ENCODE measurements around the gene MIS12.

Gene MIS12

DNA sequence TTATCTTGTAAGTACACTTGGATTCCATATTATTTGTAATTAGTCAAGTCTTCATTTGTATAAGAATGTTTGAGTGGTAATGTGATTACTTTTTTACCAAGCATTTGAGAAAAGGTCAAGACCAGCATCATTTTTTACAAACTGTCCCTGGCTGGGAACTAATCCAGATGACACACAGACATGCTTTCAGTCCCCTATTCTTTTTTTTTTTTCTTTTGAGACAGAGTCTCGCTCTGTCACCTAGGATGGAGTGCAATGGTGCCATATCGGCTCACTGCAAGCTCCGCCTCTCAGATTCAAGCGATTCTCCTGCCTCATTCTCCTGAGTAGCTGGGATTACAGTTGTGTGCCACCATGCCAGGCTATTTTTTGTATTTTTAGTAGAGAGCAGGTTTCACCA lies 4.9 kb upstream of the MIS12 start:
- no peak overlapping the region for H3K27ac ChIP-seq
- no peak overlapping the region for H3K4me3 ChIP-seq
- H3K9ac ChIP-seq (ENCODE audit: insufficient read length): no peak overlapping the region
- peaks cover 82% of the 10 kb centered on the region for H3K36me3 ChIP-seq (ENCODE audit: insufficient read depth, low read length)
- DNase-seq (ENCODE audit: low read depth, low spot score): no peak
- no peak for TF ChIP-seq FOXP2 (optimal IDR thresholded peaks at IDR 0.05; ENCODE audit: control extremely low read depth, extremely low read length, insufficient read depth)
- TF ChIP-seq EZH2 (IDR thresholded peaks at IDR 0.05): no peak
- TF ChIP-seq POLR2AphosphoS5 (IDR thresholded peaks at IDR 0.05; ENCODE audit: borderline replicate concordance, low read depth, low read length): no peak
- H3K9me3 ChIP-seq (ENCODE audit: low read depth, low read length): peaks cover 6% of the 10 kb centered on the region; the same call in 1 of the 2 replicates

- peaks cover 10% of the 10 kb centered on the region; the same call in 1 of the 2 replicates for H3K9me3 ChIP-seq (ENCODE audit: low read depth, low read length)
- H3K36me3 ChIP-seq (ENCODE audit: insufficient read depth, low read length): peaks cover 77% of the 10 kb centered on the region
- H3K4me3 ChIP-seq: peak within 1 kb of the TSS; percentile 94
These were observed 828 bp upstream of the MIS12 start, which contains the start of gene DERL2 for GRCh38 chr17:5485270-5486205. Gene DERL2 (minus strand): TSS chr17:5486178. CDS start chr17:5486161, 17 bp downstream.

GRCh38 chr17:5488752-5489151 lies 2.4 kb downstream of the MIS12 start:
- TF ChIP-seq EZH2 (IDR thresholded peaks at IDR 0.05) (no peak), POLR2AphosphoS5 (IDR thresholded peaks at IDR 0.05; ENCODE audit: borderline replicate concordance, low read depth, low read length) (no peak), FOXP2 (optimal IDR thresholded peaks at IDR 0.05; ENCODE audit: control extremely low read depth, extremely low read length, insufficient read depth) (no peak)
- peaks cover 10% of the 10 kb centered on the region; the same call in 1 of the 2 replicates for H3K9me3 ChIP-seq (ENCODE audit: low read depth, low read length)
- no peak overlapping the region for H3K9ac ChIP-seq (ENCODE audit: insufficient read length)
- no peak for DNase-seq (ENCODE audit: low read depth, low spot score)
- no peak overlapping the region for H3K4me3 ChIP-seq
- H3K36me3 ChIP-seq (ENCODE audit: insufficient read depth, low read length): peaks cover 51% of the 10 kb centered on the region
- H3K27ac ChIP-seq: no peak overlapping the region

More at GRCh38 chr17:5485270-5486205, 828 bp upstream of the MIS12 start, which contains the start of gene DERL2:
- Histone ChIP-seq H3K9ac (ENCODE audit: insufficient read length) (peak within 1 kb of the TSS; percentile 88), H3K27ac (peak within 1 kb of the TSS; percentile 96)
- no peak for DNase-seq (ENCODE audit: low read depth, low spot score)
- TF ChIP-seq POLR2AphosphoS5 (IDR thresholded peaks at IDR 0.05; ENCODE audit: borderline replicate concordance, low read depth, low read length) (no peak), FOXP2 (optimal IDR thresholded peaks at IDR 0.05; ENCODE audit: control extremely low read depth, extremely low read length, insufficient read depth) (no peak)

DNA sequence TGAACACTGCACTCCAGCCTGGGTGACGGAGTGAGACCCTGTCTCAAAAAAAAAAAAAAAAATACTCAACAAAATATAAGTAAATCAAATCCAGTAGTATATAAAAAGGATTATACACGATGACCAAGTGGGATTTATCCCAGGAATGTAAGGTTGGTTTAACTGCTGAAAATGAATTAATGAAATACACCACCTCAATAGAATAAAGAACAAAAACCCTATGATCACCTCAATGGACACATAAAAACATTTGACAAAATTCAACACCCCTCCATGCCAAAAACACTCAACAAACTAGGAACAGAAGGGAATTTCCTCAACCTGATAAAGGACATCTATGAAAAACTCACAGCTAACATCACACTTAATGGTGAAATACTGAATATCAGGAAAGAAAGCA lies 6.6 kb downstream of the MIS12 start:
- TF ChIP-seq EZH2 (IDR thresholded peaks at IDR 0.05) (no peak), FOXP2 (optimal IDR thresholded peaks at IDR 0.05; ENCODE audit: control extremely low read depth, extremely low read length, insufficient read depth) (no peak), POLR2AphosphoS5 (IDR thresholded peaks at IDR 0.05; ENCODE audit: borderline replicate concordance, low read depth, low read length) (no peak)
- no peak overlapping the region for H3K9ac ChIP-seq (ENCODE audit: insufficient read length)
- DNase-seq (ENCODE audit: low read depth, low spot score): no peak
- no peak overlapping the region for H3K27ac ChIP-seq
- H3K36me3 ChIP-seq (ENCODE audit: insufficient read depth, low read length): peaks cover 30% of the 10 kb centered on the region
- no peak overlapping the region for H3K4me3 ChIP-seq
- peaks cover 13% of the 10 kb centered on the region; the same call in 1 of the 2 replicates for H3K9me3 ChIP-seq (ENCODE audit: low read depth, low read length)

DNA sequence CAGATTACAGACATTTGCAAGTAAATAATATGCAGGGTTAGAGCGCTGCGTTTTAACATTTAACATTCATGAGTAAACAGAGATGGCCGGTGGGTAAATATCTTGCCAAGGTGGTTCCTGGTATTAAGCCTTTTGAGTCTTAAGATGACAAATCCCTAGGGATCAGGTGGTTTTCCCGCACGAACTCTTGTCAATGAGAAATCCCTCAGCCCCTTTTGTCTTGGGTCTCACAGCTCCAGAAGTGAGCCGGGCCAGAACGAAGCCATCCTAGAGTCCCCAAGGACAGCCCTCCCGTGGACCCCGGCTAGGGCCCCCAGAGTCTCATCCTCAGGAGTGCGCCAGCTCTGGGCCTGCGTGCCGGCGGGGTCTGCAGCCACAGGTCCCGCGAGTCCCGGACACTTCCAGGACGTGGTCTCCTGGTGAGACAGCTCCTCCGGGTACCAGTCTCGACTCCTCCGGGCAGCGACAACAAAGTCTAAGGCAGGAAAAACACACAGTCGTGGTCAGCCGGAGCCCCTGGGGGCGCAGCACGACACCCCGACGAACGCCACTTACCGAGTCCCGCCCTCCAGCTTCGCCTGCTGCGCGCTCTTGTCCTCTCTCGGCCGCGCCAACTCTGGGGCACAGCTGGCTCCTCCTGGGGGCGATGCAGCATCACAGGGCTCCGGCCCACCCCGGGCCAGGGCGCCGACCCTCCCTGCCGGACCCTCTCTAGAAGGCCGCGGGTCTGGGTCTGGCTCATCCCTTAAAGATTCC lies 13.3 kb downstream of the MIS12 start:
- no peak for TF ChIP-seq POLR2AphosphoS5 (IDR thresholded peaks at IDR 0.05; ENCODE audit: borderline replicate concordance, low read depth, low read length)
- TF ChIP-seq FOXP2 (optimal IDR thresholded peaks at IDR 0.05; ENCODE audit: control extremely low read depth, extremely low read length, insufficient read depth): no peak
- TF ChIP-seq EZH2 (IDR thresholded peaks at IDR 0.05): no peak
- H3K9me3 ChIP-seq (ENCODE audit: low read depth, low read length): peaks cover under 1% of the 10 kb centered on the region; the same call in 1 of the 2 replicates
- no peaks in the 10 kb centered on the region for H3K36me3 ChIP-seq (ENCODE audit: insufficient read depth, low read length)
- H3K9ac ChIP-seq (ENCODE audit: insufficient read length): peak overlapping the region; percentile 70
- no peak overlapping the region for H3K27ac ChIP-seq
- H3K4me3 ChIP-seq: peak overlapping the region; percentile 94
- DNase-seq (ENCODE audit: low read depth, low spot score): no peak

DNA sequence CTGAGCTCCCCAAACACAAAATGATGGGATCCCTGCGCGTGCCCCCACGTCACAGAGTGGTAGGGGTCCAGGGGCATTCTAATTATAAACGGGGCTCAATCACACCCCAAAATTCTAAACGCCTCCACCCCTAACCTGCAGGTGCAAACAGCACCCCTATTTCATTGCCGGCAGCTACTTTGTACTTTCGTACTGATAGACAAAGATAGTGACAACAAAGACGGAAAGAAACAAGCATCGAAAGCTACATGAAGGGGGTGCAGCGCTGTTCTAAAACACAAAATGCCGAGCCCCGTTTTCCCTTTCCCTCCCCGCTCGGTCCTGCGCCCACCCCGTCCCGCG lies 13.9 kb downstream of the MIS12 start:
- Histone ChIP-seq H3K36me3 (ENCODE audit: insufficient read depth, low read length) (no peaks in the 10 kb centered on the region), H3K9me3 (ENCODE audit: low read depth, low read length) (no peaks in the 10 kb centered on the region), H3K9ac (ENCODE audit: insufficient read length) (peak overlapping the region; percentile 70), H3K27ac (peak overlapping the region; percentile 89), H3K4me3 (peak overlapping the region; percentile 94)
- TF ChIP-seq POLR2AphosphoS5 (IDR thresholded peaks at IDR 0.05; ENCODE audit: borderline replicate concordance, low read depth, low read length) (no peak), EZH2 (IDR thresholded peaks at IDR 0.05) (no peak), FOXP2 (optimal IDR thresholded peaks at IDR 0.05; ENCODE audit: control extremely low read depth, extremely low read length, insufficient read depth) (no peak)
- DNase-seq (ENCODE audit: low read depth, low spot score): no peak

DNA sequence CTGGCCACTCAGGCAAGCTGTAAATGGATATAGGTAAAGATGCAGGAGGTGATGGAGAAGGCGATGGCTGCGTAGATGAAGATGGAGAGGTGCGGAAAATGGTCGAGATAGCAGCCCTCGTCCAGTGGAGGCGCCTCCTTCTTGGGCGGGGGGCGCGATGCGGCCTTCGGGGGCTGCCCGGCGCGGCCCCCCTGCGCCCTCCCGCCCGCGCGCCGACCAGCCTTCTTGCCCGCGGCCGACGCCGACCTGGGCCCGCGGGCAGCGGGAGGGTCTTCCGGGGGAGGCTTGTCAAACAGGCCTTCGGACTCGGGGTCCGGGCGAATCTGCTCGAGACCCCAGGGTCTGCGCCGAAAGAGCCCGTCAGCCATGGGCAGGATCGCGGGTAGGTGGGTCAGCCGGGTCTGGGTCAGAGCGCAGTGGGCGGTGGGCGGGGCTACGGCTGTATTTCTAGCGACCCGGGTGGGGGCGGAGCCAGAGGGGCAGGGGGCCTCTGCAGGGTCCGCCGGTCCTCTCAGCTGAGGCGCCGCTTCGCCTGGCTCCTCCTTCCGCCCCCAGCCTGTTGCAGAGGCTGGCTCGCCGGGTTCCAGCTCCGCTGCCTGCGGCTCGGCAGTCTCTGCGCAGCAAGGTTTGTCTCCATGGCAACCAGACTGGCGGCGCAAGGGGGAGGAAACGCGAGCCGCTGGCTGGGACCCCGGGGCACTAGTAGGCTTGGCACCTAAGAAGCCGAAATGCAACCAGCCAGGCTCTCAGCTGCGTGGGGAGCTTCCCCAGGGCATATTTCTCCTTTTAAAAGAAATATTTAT lies 14.4 kb downstream of the MIS12 start:
- H3K36me3 ChIP-seq (ENCODE audit: insufficient read depth, low read length): no peaks in the 10 kb centered on the region
- H3K9ac ChIP-seq (ENCODE audit: insufficient read length): peak overlapping the region; percentile 70
- peak overlapping the region; percentile 97 for H3K27ac ChIP-seq
- peak overlapping the region; percentile 94 for H3K4me3 ChIP-seq
- DNase-seq (ENCODE audit: low read depth, low spot score): peak; percentile 86
- TF ChIP-seq EZH2 (IDR thresholded peaks at IDR 0.05) (no peak), FOXP2 (optimal IDR thresholded peaks at IDR 0.05; ENCODE audit: control extremely low read depth, extremely low read length, insufficient read depth) (peak; percentile 65), POLR2AphosphoS5 (IDR thresholded peaks at IDR 0.05; ENCODE audit: borderline replicate concordance, low read depth, low read length) (peak; percentile 76; the same call in 1 of the 2 replicates)
- no peaks in the 10 kb centered on the region for H3K9me3 ChIP-seq (ENCODE audit: low read depth, low read length)

Data from SK-N-MC (cell line).